ENCODE results near the gene NCMAP. TPM values are rescaled to one million over a fixed set of nuclear protein-coding genes. Genes with fewer than 3 reads are reported as not detected.

The NCMAP gene
- total RNA-seq, 2 donors from 2014 or later = 0.72 to 2.7 TPM

DNA sequence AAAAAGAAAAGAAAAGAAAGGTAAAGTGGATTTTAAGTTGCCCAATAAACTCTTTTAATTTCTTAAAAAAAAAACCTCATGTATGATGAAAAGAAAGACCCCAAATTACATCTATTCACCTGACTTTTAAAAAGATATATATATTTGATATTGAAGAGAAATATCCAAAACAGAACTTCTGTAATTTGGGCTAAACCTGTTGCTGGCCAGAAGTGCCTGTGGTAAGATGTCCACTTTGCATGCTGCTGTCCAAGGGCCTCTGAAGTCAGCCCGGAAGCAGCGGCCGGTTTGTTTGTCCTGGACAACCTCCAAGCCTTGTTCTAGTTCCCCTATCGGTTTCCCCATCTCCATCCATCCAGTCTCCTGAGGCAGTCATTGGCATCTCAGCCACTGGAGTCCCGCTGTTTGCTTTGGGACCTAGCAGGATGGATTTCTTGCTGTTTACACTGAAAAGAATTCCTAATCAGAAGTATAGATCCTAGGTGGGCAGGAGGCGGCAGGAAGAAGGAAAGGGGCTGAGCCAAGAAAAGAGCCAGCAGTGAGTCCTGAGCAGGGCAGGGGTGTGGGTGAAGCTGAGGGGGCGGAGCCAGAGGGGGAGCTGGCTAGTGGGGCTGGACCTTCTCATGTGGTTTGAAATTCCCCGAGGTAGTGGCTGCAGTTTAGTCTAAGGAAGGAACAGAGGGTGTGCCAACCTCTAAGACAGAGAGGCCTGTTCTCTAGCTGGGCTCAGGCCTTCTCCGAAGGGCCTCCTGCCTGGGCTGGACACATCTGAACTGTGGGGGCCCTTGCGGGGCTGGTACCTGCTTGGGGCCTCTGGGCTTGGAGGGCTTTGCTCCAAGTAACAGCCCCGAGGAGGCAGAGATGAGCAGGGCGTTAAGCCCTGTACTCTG, 3.3 kb downstream of the NCMAP start:
- H3K27me3 ChIP-seq = no peaks in the 10 kb centered on the region
- intact Hi-C loops (cut with DNase I) = no loop called here
- no peaks in the 10 kb centered on the region for H3K4me1 ChIP-seq
- H3K27ac ChIP-seq = no peak overlapping the region
- H3K9me3 ChIP-seq = no peaks in the 10 kb centered on the region
- DNase-seq = peak; percentile 49
- H3K36me3 ChIP-seq = no peaks in the 10 kb centered on the region
- no peak overlapping the region for H3K9ac ChIP-seq (ENCODE audit: low read depth in 2 of 2, low read length in 2 of 2)
- TF ChIP-seq CTCF (IDR thresholded peaks at IDR 0.05) = no peak
- no peak overlapping the region for H3K4me3 ChIP-seq

GRCh38 chr1:24560361-24560760, 4.5 kb downstream of the NCMAP start:
- no peak for DNase-seq
- intact Hi-C loops (cut with DNase I) = no loop called here
- Histone ChIP-seq H3K36me3 (no peaks in the 10 kb centered on the region), H3K27ac (no peak overlapping the region), H3K9ac (ENCODE audit: low read depth in 2 of 2, low read length in 2 of 2) (no peak overlapping the region), H3K27me3 (no peaks in the 10 kb centered on the region), H3K4me3 (no peak overlapping the region), H3K4me1 (no peaks in the 10 kb centered on the region), H3K9me3 (no peaks in the 10 kb centered on the region)
- TF ChIP-seq CTCF (IDR thresholded peaks at IDR 0.05) = no peak

- H3K4me3 ChIP-seq = no peak overlapping the region
- no peak overlapping the region for H3K9ac ChIP-seq (ENCODE audit: low read depth in 2 of 2, low read length in 2 of 2)
- no peaks in the 10 kb centered on the region for H3K9me3 ChIP-seq
- no peak for TF ChIP-seq CTCF (IDR thresholded peaks at IDR 0.05)
- intact Hi-C loops (cut with DNase I) = no loop called here
- no peak overlapping the region for H3K27ac ChIP-seq
- no peaks in the 10 kb centered on the region for H3K36me3 ChIP-seq
- DNase-seq = peak; percentile 56
- no peaks in the 10 kb centered on the region for H3K27me3 ChIP-seq
- no peaks in the 10 kb centered on the region for H3K4me1 ChIP-seq
Observed at GRCh38 chr1:24562625-24563024, 6.7 kb downstream of the NCMAP start.

- no peaks in the 10 kb centered on the region for H3K4me1 ChIP-seq
- no peaks in the 10 kb centered on the region for H3K27me3 ChIP-seq
- H3K36me3 ChIP-seq = no peaks in the 10 kb centered on the region
- H3K9me3 ChIP-seq = no peaks in the 10 kb centered on the region
- no peak overlapping the region for H3K4me3 ChIP-seq
- intact Hi-C loops (cut with DNase I) = no loop called here
- H3K27ac ChIP-seq = no peak overlapping the region
- no peak for TF ChIP-seq CTCF (IDR thresholded peaks at IDR 0.05)
- no peak overlapping the region for H3K9ac ChIP-seq (ENCODE audit: low read depth in 2 of 2, low read length in 2 of 2)
- DNase-seq = no peak
Observed at GRCh38 chr1:24564695-24565094, 8.8 kb downstream of the NCMAP start.

DNA sequence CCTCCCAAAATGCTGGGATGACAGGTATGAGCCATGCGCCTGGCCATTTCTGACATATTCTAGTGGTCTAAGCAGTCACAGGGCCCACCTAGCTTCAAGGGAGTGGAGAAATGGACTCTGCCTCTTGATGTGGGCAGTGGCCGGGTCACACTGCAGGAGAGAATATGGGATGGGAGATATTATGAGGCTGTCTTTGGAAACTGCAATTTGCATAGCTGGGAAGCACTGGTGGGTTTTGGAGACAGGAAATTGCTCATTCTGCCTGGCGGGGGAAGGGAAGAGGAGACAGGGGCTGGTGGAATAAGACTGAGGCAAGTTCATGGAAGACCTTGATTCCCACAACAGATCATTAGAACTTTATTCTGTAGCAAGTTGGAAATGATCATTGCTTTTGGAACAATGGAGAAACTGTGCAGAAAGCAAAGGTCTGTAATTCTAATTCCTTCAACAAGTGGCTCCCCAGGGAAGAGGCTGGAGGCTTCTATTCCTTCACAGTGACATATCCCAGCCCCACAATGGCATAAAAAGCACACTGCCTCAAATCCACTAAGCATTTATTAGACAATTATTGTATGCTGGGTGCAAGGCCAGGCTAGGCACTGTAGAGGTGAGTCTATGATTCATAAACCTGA, 10.5 kb downstream of the NCMAP start:
- Histone ChIP-seq H3K9me3 (no peaks in the 10 kb centered on the region), H3K9ac (ENCODE audit: low read depth in 2 of 2, low read length in 2 of 2) (no peak overlapping the region), H3K36me3 (no peaks in the 10 kb centered on the region), H3K4me3 (no peak overlapping the region), H3K4me1 (no peaks in the 10 kb centered on the region), H3K27ac (no peak overlapping the region), H3K27me3 (no peaks in the 10 kb centered on the region)
- DNase-seq = no peak
- intact Hi-C loops (cut with DNase I) = no loop called here
- no peak for TF ChIP-seq CTCF (IDR thresholded peaks at IDR 0.05)
